ENCODE data around the gene SLC24A5. TPM values are rescaled to one million over a fixed set of nuclear protein-coding genes. Genes with fewer than 3 reads are reported as not detected.

Gene SLC24A5
- total RNA-seq, 1 experiment from 2014 or later, result not detected

- Histone ChIP-seq H3K14ac (ENCODE audit: insufficient read depth, low read length) (no peak overlapping the region), H2BK15ac (ENCODE audit: low read depth, low read length) (no peak overlapping the region), H2BK5ac (ENCODE audit: insufficient read length, low read length) (no peak overlapping the region), H3K18ac (ENCODE audit: insufficient read length, low read depth, low read length) (no peak overlapping the region), H3K23ac (ENCODE audit: insufficient read length, low read depth, low read length) (no peak overlapping the region), H3K4ac (ENCODE audit: low read depth, low read length) (no peak overlapping the region), H3K27ac (ENCODE audit: insufficient read length, low read depth, low read length) (no peak overlapping the region), H3K27me3 (ENCODE audit: insufficient read depth, low read length) (no peaks in the 10 kb centered on the region), H2BK120ac (ENCODE audit: low read depth, low read length, poor library complexity, severe bottlenecking) (no peak overlapping the region), H3K4me2 (ENCODE audit: insufficient read depth, insufficient read length, low read length) (no peak overlapping the region), H4K8ac (replicated peaks; ENCODE audit: insufficient read length, low read depth, low read length) (no peak overlapping the region), H2BK12ac (ENCODE audit: insufficient read length, low read depth, low read length) (no peak overlapping the region), H4K5ac (ENCODE audit: insufficient read length, low read depth, low read length) (no peak overlapping the region), H3K4me1 (ENCODE audit: insufficient read depth, low read length) (no peaks in the 10 kb centered on the region; the same call in 1 of the 2 replicates), H3K79me1 (ENCODE audit: insufficient read depth, low read depth, low read length, poor library complexity, severe bottlenecking) (no peaks in the 10 kb centered on the region), H3K9ac (ENCODE audit: extremely low read depth, insufficient read length, low read length) (no peak overlapping the region), H2AK5ac (ENCODE audit: insufficient read length, low read length) (no peak overlapping the region), H3K79me2 (ENCODE audit: insufficient read depth, low read length) (no peaks in the 10 kb centered on the region), H2BK20ac (ENCODE audit: low read depth, low read length, poor library complexity, severe bottlenecking) (no peak overlapping the region), H3T11ph (ENCODE audit: low read length) (no peak overlapping the region), H4K91ac (ENCODE audit: insufficient read length, low read depth, low read length) (no peak overlapping the region), H3K9me3 (ENCODE audit: control insufficient read depth, low read depth, low read length) (no peaks in the 10 kb centered on the region), H4K20me1 (ENCODE audit: control insufficient read depth, insufficient read depth, insufficient read length) (no peaks in the 10 kb centered on the region), H2AFZ (ENCODE audit: low read length) (no peak overlapping the region), H3K23me2 (ENCODE audit: insufficient read length, low read depth, low read length, poor library complexity, severe bottlenecking) (no peaks in the 10 kb centered on the region), H3K56ac (ENCODE audit: insufficient read length, low read depth, low read length) (no peak overlapping the region)
- no peaks in the 10 kb centered on the region for H3K27me3 Mint-ChIP-seq (ENCODE audit: low read depth)
- no CpG with 5 or more reads among the region's 4 CpGs for WGBS (ENCODE audit: extremely low coverage, insufficient read length, low lambda C conversion rate)
- no peak for TF ChIP-seq CTCF (conservative IDR thresholded peaks at IDR 0.05)
- no peaks in the 10 kb centered on the region for H3K36me3 Mint-ChIP-seq (ENCODE audit: insufficient read depth in 1 of 3, low read depth in 3 of 3)
- H3K27ac Mint-ChIP-seq, result no peak overlapping the region
- no peaks in the 10 kb centered on the region for H3K9me3 Mint-ChIP-seq
- peaks cover 5 to 14% of the 10 kb centered on the region in 2 experiments for H3K4me1 Mint-ChIP-seq
- no peak for DNase-seq
- H3K4me3 Mint-ChIP-seq, result no peak overlapping the region
Observed at GRCh38 chr15:48109212-48109611, 11.6 kb upstream of the SLC24A5 start.
